ENCODE data around the gene VAMP7. TPM values are rescaled to one million over a fixed set of nuclear protein-coding genes. Genes with fewer than 3 reads are reported as not detected.

The VAMP7 gene
- polyA plus RNA-seq, 1 donor (not counting 4 experiments of a cell fraction or from before 2014, with no cell fraction given): 41.5 TPM

DNA sequence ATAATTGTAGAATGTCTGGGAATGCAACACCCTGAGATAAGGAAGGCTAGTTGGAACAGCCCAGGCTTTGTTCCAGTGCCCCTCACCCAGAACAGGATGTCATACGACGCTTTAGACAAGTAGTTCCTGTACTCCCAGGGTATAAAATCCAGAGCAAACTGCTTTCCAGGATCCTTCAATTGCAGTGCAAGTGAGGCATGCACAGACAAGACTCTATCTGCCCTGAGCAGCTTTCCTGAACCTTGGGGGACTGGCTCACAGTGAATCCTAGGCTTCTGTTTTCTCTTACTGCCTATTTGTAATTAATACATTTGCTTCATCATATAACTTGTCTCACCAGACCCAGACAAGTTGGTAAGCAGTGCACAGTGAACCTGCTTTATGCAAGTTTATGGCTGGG, 68.0 kb downstream of the VAMP7 start:
- peaks cover 8% of the 10 kb centered on the region for H3K4me1 ChIP-seq (ENCODE audit: control insufficient read depth, extremely low read depth, insufficient read depth, low read length)
- H3K79me2 ChIP-seq (ENCODE audit: control insufficient read depth, insufficient read depth, low read length): no peaks in the 10 kb centered on the region
- DNase-seq (ENCODE audit: low read depth, low spot score) (peak; percentile 13), FAIRE-seq (peak; percentile 79)
- no peaks in the 10 kb centered on the region for H3K36me3 ChIP-seq (ENCODE audit: control insufficient read depth in 2 of 2, extremely low read depth in 1 of 2, insufficient read depth in 2 of 2, low read length in 2 of 2)
- no peaks in the 10 kb centered on the region for H3K9me3 ChIP-seq (ENCODE audit: control insufficient read depth, low read depth, low read length)
- H3K27ac ChIP-seq (ENCODE audit: control insufficient read depth, insufficient read depth, low read length): peak overlapping the region; percentile 3
- no peaks in the 10 kb centered on the region for H3K9me1 ChIP-seq (ENCODE audit: control insufficient read depth, extremely low read depth, insufficient read depth, low read length)
- dilution Hi-C loops (cut with MboI; ENCODE audit: extremely low pct_ligation_motif_present, low sequenced_read_pairs): no loop called here
- H4K20me1 ChIP-seq (ENCODE audit: control insufficient read depth, extremely low read depth, insufficient read depth, low read length): no peaks in the 10 kb centered on the region
- no peak overlapping the region for H3K4me2 ChIP-seq (ENCODE audit: control insufficient read depth, extremely low read depth, insufficient read depth, low read depth, low read length)
- H3K9ac ChIP-seq (ENCODE audit: control insufficient read depth, extremely low read depth, insufficient read depth, low read length): no peak overlapping the region
- no peak for TF ChIP-seq EZH2 (IDR thresholded peaks at IDR 0.05; ENCODE audit: low read length)
- TF ChIP-seq, protein P1, sequence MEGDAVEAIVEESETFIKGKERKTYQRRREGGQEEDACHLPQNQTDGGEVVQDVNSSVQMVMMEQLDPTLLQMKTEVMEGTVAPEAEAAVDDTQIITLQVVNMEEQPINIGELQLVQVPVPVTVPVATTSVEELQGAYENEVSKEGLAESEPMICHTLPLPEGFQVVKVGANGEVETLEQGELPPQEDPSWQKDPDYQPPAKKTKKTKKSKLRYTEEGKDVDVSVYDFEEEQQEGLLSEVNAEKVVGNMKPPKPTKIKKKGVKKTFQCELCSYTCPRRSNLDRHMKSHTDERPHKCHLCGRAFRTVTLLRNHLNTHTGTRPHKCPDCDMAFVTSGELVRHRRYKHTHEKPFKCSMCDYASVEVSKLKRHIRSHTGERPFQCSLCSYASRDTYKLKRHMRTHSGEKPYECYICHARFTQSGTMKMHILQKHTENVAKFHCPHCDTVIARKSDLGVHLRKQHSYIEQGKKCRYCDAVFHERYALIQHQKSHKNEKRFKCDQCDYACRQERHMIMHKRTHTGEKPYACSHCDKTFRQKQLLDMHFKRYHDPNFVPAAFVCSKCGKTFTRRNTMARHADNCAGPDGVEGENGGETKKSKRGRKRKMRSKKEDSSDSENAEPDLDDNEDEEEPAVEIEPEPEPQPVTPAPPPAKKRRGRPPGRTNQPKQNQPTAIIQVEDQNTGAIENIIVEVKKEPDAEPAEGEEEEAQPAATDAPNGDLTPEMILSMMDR (optimal IDR thresholded peaks at IDR 0.05 in 1 of 3, IDR thresholded peaks at IDR 0.05 in 1 of 3, conservative IDR thresholded peaks at IDR 0.05 in 1 of 3; ENCODE audit: extremely low read depth in 1 of 3, insufficient read depth in 2 of 3, low read length in 3 of 3): no peak
- H2AFZ ChIP-seq (ENCODE audit: control insufficient read depth, low read length): no peak overlapping the region
- no peak overlapping the region for H3K4me3 ChIP-seq (ENCODE audit: control insufficient read depth in 2 of 3, extremely low read depth in 1 of 3, insufficient read depth in 2 of 3, low read depth in 1 of 3, low read length in 3 of 3)
- no peaks in the 10 kb centered on the region for H3K27me3 ChIP-seq (ENCODE audit: control insufficient read depth, extremely low read depth, insufficient read depth, low read length)

DNA sequence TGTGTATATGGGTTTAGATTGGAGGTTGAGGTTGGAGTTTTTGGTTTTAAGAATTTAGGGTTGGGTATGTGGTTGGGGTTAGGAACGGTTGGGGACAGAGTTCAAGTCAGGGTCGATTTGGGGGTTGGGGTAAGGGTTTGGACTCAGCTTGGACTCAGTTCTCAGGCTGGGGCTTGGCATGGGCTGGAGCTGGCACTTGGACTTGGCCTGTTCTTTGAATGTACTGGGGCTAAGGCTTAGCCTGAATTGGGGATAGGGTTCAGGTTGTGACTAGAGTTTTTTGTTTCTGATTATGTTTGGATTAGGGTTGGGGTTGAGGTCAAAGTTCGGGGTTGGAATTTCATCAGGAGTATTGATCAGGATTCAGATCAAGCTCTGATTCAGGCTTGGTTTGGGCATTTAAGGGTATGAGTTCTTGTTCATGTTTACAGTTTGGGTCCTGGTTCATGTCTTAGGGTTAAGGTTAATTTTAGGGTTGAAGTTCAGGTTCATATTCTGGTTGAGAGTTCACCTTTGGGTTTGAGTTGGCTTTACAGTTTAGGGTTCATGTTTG, 70.2 kb downstream of the VAMP7 start:
- H4K20me1 ChIP-seq (ENCODE audit: control insufficient read depth, extremely low read depth, insufficient read depth, low read length): no peaks in the 10 kb centered on the region
- H3K27me3 ChIP-seq (ENCODE audit: control insufficient read depth, extremely low read depth, insufficient read depth, low read length): no peaks in the 10 kb centered on the region
- H3K79me2 ChIP-seq (ENCODE audit: control insufficient read depth, insufficient read depth, low read length): no peaks in the 10 kb centered on the region
- no peak for FAIRE-seq
- no peaks in the 10 kb centered on the region for H3K36me3 ChIP-seq (ENCODE audit: control insufficient read depth in 2 of 2, extremely low read depth in 1 of 2, insufficient read depth in 2 of 2, low read length in 2 of 2)
- H3K9ac ChIP-seq (ENCODE audit: control insufficient read depth, extremely low read depth, insufficient read depth, low read length): no peak overlapping the region
- no peak overlapping the region for H2AFZ ChIP-seq (ENCODE audit: control insufficient read depth, low read length)
- H3K9me1 ChIP-seq (ENCODE audit: control insufficient read depth, extremely low read depth, insufficient read depth, low read length): no peaks in the 10 kb centered on the region
- H3K4me3 ChIP-seq (ENCODE audit: control insufficient read depth in 2 of 3, extremely low read depth in 1 of 3, insufficient read depth in 2 of 3, low read depth in 1 of 3, low read length in 3 of 3): no peak overlapping the region
- dilution Hi-C loops (cut with MboI; ENCODE audit: extremely low pct_ligation_motif_present, low sequenced_read_pairs): no loop called here
- no peaks in the 10 kb centered on the region for H3K9me3 ChIP-seq (ENCODE audit: control insufficient read depth, low read depth, low read length)
- no peak for TF ChIP-seq EZH2 (IDR thresholded peaks at IDR 0.05; ENCODE audit: low read length)
- TF ChIP-seq, protein P1 (optimal IDR thresholded peaks at IDR 0.05 in 1 of 3, IDR thresholded peaks at IDR 0.05 in 1 of 3, conservative IDR thresholded peaks at IDR 0.05 in 1 of 3; ENCODE audit: extremely low read depth in 1 of 3, insufficient read depth in 2 of 3, low read length in 3 of 3): no peak
- peaks cover 8% of the 10 kb centered on the region for H3K4me1 ChIP-seq (ENCODE audit: control insufficient read depth, extremely low read depth, insufficient read depth, low read length)
- no peak for DNase-seq (ENCODE audit: low read depth, low spot score)
- H3K27ac ChIP-seq (ENCODE audit: control insufficient read depth, insufficient read depth, low read length): no peak overlapping the region
- no peak overlapping the region for H3K4me2 ChIP-seq (ENCODE audit: control insufficient read depth, extremely low read depth, insufficient read depth, low read depth, low read length)

All from keratinocyte (primary cell).